D341Med (cell line): ENCODE results near the gene THAP2.
A peak's percentile ranks its signal among the peaks of the same experiment; 100 is the strongest.

Experiments
- DNase-seq: peaks from one replicate; pipeline ENCODE4 v3.0.0; 2012; ENCODE audit warnings: low spot score

THAP2 gene

GRCh38 chr12:71663561-71664410 is at the start of gene THAP2, which contains the start of gene ZFC3H1:
Gene THAP2 (plus strand): TSS chr12:71664301. CDS start chr12:71664510, 209 bp downstream.
Gene ZFC3H1 (minus strand): TSS chr12:71663848. CDS start chr12:71663610, 238 bp downstream.
- DNase-seq: peak; percentile 91

GRCh38 chr12:71621938-71622337 is 42.2 kb upstream of the THAP2 start:
- DNase-seq: no peak

- DNase-seq: no peak
These were observed 38.6 kb upstream of the THAP2 start for GRCh38 chr12:71625476-71625875.

- no peak for DNase-seq
These were observed 38.0 kb upstream of the THAP2 start for GRCh38 chr12:71626098-71626497.

DNA sequence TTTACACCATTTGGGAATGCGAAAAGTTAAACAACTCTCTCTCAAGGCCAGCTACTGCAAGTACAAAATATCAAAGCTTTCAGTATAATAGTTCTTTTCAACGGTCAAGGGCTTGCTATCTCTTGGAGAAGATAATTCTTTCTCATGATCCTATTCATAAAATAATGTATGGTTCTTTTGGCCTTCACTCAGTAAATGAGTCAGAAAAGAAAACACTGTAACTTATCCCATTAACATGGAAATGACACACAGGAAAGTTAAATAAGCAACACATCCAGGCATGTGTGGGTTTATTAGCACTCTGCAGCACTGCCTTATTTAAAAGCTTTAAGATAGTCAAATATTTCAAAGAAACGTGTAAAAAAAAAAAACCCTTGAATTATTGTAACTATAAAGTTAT is 37.3 kb upstream of the THAP2 start:
- DNase-seq: no peak

DNA sequence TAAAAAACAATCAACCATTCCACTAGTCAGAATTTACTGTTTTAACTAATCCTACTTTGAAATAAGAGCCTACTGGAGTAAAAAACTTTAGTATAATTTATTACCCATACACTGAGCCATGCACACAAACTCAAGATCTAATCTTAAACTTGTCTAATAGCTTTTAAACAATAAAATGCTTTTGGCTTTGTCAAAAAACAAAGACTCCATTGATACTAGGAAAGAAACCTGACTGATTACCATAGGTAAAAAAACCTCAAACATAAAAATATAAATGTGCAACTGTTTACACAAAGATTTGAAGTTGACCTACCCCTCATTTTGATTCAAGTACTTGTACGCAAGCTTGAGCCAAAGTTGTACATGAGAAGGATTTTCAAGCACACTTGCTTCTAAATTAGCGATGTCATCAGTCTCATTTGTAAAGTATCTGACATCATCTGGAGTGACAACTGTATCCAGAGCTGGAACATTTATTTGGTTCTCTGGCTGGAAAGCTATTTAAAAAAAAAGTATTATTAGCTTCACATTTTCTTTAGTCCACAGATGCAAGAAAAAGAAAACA is 36.6 kb upstream of the THAP2 start:
- DNase-seq: no peak

DNA sequence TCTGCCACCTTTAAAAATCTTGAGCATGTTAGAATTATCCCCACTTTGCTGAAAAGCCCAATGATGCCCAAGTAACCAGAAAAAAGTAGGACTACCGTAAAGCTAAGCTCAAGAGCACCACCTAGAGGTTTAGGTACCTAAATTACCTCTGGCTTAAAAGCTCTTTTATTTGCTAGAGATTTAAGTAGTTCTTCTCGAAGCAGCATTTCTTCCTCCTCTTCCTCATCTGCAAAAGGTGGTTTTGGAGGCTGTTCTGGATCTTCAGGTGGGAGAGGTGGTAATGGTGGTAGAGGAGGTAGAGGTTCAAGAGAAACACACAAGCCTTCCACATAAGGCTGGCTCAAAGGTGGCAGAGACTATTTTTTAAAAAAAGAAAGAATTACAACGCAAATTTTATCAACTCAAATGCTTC is 27.4 kb upstream of the THAP2 start:
- DNase-seq: peak; percentile 55

DNA sequence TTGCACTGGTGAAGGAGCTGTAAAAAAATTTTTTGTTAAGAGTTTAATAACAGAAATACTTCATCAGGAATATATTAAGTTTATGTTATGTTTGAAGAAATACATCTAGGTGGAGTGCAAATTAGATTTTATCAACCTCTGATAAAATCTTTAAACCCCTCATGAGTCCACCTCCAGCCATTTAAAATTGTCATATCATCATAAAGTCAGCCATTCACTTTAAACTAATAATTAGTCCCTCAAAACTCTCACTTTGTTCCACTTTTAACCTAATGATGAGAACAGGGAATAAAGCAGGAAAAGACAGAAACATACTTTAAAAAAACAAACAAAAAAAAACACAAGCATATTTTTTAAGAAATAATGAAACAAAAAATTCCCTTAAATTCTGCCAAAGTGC is 25.6 kb upstream of the THAP2 start:
- no peak for DNase-seq

GRCh38 chr12:71639341-71639760 is 24.8 kb upstream of the THAP2 start:
- peak; percentile 12 for DNase-seq

DNA sequence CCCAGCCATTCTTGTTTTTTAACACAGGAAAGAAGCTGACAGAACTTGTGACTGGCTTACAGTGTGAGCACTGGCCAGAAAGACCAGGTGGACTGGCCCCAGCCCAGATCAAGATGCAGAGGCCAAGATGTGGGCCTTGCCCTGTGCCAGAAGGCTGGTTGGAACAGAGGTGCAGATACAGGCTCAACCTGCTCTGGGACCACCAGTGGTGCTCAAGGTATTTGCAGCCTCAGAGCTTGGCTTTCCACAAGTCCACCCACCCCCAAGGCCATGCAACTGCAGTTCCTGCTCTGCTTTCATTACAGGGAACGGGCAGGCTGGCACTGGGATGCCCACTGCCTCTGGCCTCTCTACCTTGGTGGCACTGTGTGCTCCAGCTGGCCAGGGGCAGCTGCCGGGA is 23.8 kb upstream of the THAP2 start:
- DNase-seq: no peak

DNA sequence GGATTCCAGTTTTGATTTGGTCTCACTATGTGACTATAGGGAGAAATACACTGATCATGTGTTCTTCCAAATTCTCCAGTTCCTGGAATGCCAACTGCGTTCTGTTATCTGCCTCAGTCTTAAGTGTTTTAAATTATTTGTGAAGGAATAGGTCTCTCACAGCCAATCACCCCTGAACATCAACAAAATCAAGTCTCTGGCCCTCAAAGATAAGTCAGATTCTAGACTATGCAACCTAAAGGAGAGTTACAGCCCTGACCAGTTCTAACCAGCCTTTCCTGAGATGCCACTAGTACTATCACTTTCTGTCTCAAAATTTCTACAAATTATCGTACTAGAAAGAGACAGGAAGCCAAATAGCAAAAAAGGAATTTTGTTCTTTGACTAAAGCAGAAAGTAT is 22.7 kb upstream of the THAP2 start:
- DNase-seq: no peak

GRCh38 chr12:71642264-71642663 is 21.8 kb upstream of the THAP2 start:
- no peak for DNase-seq

GRCh38 chr12:71645268-71645667 is 18.8 kb upstream of the THAP2 start:
- no peak for DNase-seq

DNA sequence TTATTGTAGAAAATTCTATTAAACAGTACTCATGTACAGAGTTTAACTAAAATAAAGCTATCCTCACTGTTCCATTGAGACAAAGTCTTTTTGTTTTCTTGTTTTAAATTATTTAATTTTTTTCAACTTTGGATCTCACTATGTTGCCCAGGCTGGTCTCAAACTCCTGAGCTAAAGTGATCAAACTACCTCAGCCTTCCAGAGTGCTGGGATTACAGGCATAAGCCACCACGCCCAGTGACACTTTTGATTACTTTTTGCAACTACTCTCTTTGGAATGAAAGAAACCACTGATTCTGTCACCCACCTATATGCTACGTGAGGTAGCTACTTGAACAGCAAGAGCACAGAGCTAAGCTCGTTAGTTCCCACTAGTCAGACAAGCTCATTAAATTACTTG is 17.6 kb upstream of the THAP2 start:
- DNase-seq: no peak

GRCh38 chr12:71648537-71648936 is 15.6 kb upstream of the THAP2 start:
- no peak for DNase-seq

DNA sequence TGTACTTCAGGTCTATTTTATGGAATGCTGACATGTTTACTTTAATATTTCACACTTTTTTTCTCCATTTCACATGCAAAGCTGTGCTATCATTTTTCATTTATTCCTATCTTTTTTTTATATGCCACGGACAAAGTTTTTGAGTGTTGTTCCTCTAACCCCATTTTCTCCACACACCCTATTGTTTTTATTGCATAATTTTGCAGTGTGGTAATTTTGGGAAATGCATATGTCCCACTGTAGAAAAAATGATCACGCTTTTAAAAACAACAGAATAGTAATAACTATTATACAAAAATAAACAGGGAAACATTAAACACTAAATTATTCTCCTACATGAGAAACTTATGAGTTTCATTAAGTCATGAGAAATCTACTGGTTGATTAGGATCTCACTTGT is 14.7 kb upstream of the THAP2 start:
- DNase-seq: no peak

- DNase-seq: no peak
These were observed 11.4 kb upstream of the THAP2 start for GRCh38 chr12:71652656-71653055.

GRCh38 chr12:71653137-71653536 is 11.0 kb upstream of the THAP2 start:
- no peak for DNase-seq

- no peak for DNase-seq
These were observed 9.9 kb upstream of the THAP2 start for GRCh38 chr12:71654200-71654599.

GRCh38 chr12:71655495-71655894 is 8.6 kb upstream of the THAP2 start:
- no peak for DNase-seq

DNA sequence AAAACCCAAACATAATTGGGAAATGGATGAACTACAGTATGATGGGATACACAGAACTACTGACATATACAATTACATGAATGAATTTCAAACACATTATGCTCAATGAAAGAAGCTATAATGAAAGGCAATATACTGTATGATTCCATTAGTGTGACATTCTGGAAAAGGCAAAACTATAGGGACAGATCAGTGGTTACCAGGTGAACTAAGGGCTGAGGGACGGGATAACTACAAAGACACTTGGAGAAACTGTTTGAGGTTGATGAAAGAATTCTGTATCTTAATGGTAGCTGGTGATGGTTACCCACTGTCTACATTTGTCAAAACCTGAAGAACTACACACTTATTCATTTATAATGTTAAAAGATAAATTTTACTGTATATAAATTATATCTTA is 8.2 kb upstream of the THAP2 start:
- DNase-seq: no peak

- no peak for DNase-seq
These were observed 7.4 kb upstream of the THAP2 start for GRCh38 chr12:71656740-71657139.

- DNase-seq: no peak
These were observed 2.0 kb upstream of the THAP2 start for GRCh38 chr12:71661977-71662530.
